HG02642 (cell line): ENCODE results near the gene STAB2.

Experiments
- ATAC-seq: cut with Tn5 transposase; IDR thresholded peaks from one replicate; pipeline ENCODE4 v1.9.1; 2021; ENCODE audit warnings: mild to moderate bottlenecking; ENCODE audit not compliant: unreplicated experiment, poor library complexity

The STAB2 gene

GRCh38 chr12:103773109-103773910, 186.2 kb downstream of the STAB2 start:
- no peak for ATAC-seq

- ATAC-seq, result no peak
Measured at GRCh38 chr12:103774977-103775560, 188.0 kb downstream of the STAB2 start.

- no peak for ATAC-seq
Measured at GRCh38 chr12:103778781-103779180, 191.7 kb downstream of the STAB2 start.

GRCh38 chr12:103779410-103780092, 192.5 kb downstream of the STAB2 start:
- no peak for ATAC-seq

GRCh38 chr12:103780093-103780440, 193.0 kb downstream of the STAB2 start:
- ATAC-seq, result no peak

GRCh38 chr12:103780992-103781391, 193.9 kb downstream of the STAB2 start:
- no peak for ATAC-seq

GRCh38 chr12:103782399-103782798, 195.3 kb downstream of the STAB2 start:
- ATAC-seq, result no peak

GRCh38 chr12:103783744-103784664, 196.9 kb downstream of the STAB2 start:
- ATAC-seq, result no peak

- no peak for ATAC-seq
Measured at GRCh38 chr12:103785243-103786031, 198.4 kb downstream of the STAB2 start.

- no peak for ATAC-seq
Measured at GRCh38 chr12:103786201-103786600, 199.1 kb downstream of the STAB2 start.

GRCh38 chr12:103791350-103791920, 204.4 kb downstream of the STAB2 start:
- ATAC-seq, result no peak

GRCh38 chr12:103793046-103793445, 206.0 kb downstream of the STAB2 start:
- no peak for ATAC-seq

GRCh38 chr12:103793512-103794045, 206.5 kb downstream of the STAB2 start:
- no peak for ATAC-seq

- no peak for ATAC-seq
Measured at GRCh38 chr12:103794309-103795213, 207.5 kb downstream of the STAB2 start.

- ATAC-seq, result no peak
Measured at GRCh38 chr12:103798586-103798985, 211.5 kb downstream of the STAB2 start.

GRCh38 chr12:103799504-103799856, 212.4 kb downstream of the STAB2 start:
- no peak for ATAC-seq

GRCh38 chr12:103799857-103800771, 213.0 kb downstream of the STAB2 start:
- ATAC-seq, result no peak
